WTC11 (cell line): Measurements from ENCODE around the gene OR6B3.

Experiments
- CBFB ChIP-seq: sonication (generic); formaldehyde crosslinking; IDR thresholded peaks from 2 replicates; pipeline ENCODE4 v1.8.1; 2022; ENCODE audit warnings: mild to moderate bottlenecking, low read depth, missing genetic modification reagents
- TF ChIP-seq, protein P1 (sequence below): sonication (generic); formaldehyde crosslinking; conservative IDR thresholded peaks from 2 replicates; pipeline ENCODE4 v1.8.1; 2023; ENCODE audit warnings: mild to moderate bottlenecking, low read depth, missing genetic modification reagents, moderate library complexity

DNA sequence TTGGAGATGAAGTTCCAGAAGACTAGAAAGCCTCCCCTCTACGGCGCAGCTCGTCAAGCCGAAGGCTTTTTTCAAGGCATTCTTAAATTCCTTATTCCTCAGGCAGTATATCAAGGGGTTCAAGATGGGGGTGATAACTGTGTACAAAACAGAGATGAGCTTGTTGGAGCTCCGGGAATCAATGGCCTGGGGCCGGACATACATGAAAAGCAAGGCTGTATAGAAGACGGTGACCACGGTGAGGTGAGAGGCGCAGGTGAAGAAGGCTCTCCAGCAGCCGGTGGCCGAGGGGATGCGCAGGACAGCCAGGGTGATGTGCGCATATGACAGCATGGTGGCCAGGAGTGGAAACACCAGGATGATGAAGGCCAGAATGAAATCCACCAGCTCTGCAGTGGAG is 8.2 kb downstream of the OR6B3 start:
- TF ChIP-seq, protein P1, sequence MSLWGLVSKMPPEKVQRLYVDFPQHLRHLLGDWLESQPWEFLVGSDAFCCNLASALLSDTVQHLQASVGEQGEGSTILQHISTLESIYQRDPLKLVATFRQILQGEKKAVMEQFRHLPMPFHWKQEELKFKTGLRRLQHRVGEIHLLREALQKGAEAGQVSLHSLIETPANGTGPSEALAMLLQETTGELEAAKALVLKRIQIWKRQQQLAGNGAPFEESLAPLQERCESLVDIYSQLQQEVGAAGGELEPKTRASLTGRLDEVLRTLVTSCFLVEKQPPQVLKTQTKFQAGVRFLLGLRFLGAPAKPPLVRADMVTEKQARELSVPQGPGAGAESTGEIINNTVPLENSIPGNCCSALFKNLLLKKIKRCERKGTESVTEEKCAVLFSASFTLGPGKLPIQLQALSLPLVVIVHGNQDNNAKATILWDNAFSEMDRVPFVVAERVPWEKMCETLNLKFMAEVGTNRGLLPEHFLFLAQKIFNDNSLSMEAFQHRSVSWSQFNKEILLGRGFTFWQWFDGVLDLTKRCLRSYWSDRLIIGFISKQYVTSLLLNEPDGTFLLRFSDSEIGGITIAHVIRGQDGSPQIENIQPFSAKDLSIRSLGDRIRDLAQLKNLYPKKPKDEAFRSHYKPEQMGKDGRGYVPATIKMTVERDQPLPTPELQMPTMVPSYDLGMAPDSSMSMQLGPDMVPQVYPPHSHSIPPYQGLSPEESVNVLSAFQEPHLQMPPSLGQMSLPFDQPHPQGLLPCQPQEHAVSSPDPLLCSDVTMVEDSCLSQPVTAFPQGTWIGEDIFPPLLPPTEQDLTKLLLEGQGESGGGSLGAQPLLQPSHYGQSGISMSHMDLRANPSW (CRISPR knock-in tag): no peak
- TF ChIP-seq CBFB (CRISPR knock-in tag): no peak
